ENCODE results near the gene SPACA7.
A peak's percentile ranks its signal among the peaks of the same experiment; 100 is the strongest.

The SPACA7 gene

GRCh38 chr13:112467236-112467635 is 91.1 kb downstream of the SPACA7 start:
- no peak overlapping the region for H4K91ac ChIP-seq (ENCODE audit: low read depth, low read length)
- no peak overlapping the region for H4K12ac ChIP-seq (ENCODE audit: low read depth, low read length)
- no peak overlapping the region for H2BK120ac ChIP-seq (ENCODE audit: insufficient read depth, low read length, poor library complexity)
- peaks cover 2% of the 10 kb centered on the region for H3K9me3 ChIP-seq (ENCODE audit: insufficient read depth, low read depth, low read length)
- no peak overlapping the region for H2BK5ac ChIP-seq (ENCODE audit: low read depth, low read length, poor library complexity)
- no peak overlapping the region for H2BK12ac ChIP-seq (ENCODE audit: low read length)
- no peak overlapping the region for H3K27ac ChIP-seq (ENCODE audit: low read depth, low read length)
- no peak overlapping the region for H3K23ac ChIP-seq (ENCODE audit: low read length)
- no peaks in the 10 kb centered on the region for H3K79me1 ChIP-seq (ENCODE audit: low read length)
- WGBS (ENCODE audit: extremely low coverage, insufficient coverage, insufficient read length) = no CpG with 5 or more reads among the region's 19 CpGs
- no peak overlapping the region for H3K4me2 ChIP-seq (ENCODE audit: low read length)
- H3K18ac ChIP-seq (ENCODE audit: low read length) = no peak overlapping the region
- no peak overlapping the region for H2AK5ac ChIP-seq (ENCODE audit: low read length)
- no peak overlapping the region for H3K14ac ChIP-seq (ENCODE audit: low read length)
- H4K8ac ChIP-seq (ENCODE audit: low read depth, low read length) = no peak overlapping the region
- no peak overlapping the region for H3K9ac ChIP-seq (ENCODE audit: low read length)
- no peak overlapping the region for H3K4ac ChIP-seq (ENCODE audit: low read depth, low read length)
- H3K79me2 ChIP-seq (ENCODE audit: control insufficient read depth, insufficient read depth, low read length, poor library complexity) = no peaks in the 10 kb centered on the region
- no peak overlapping the region for H2AFZ ChIP-seq (ENCODE audit: insufficient read depth, low read length, poor library complexity)
- no peak for DNase-seq
- H3K4me3 ChIP-seq (ENCODE audit: low read depth, low read length) = no peak overlapping the region
- no peaks in the 10 kb centered on the region for H3K4me1 ChIP-seq (ENCODE audit: control insufficient read depth in 1 of 2, insufficient read depth in 2 of 2, low read length in 2 of 2)
- no peaks in the 10 kb centered on the region for H3K27me3 ChIP-seq (ENCODE audit: insufficient read depth, low read length)
- H3K36me3 ChIP-seq (ENCODE audit: control insufficient read depth in 1 of 2, insufficient read depth in 2 of 2, low read length in 2 of 2) = no peaks in the 10 kb centered on the region

- no peak overlapping the region for H3K4ac ChIP-seq (ENCODE audit: low read depth, low read length)
- H3K27ac ChIP-seq (ENCODE audit: low read depth, low read length) = no peak overlapping the region
- no peaks in the 10 kb centered on the region for H3K4me1 ChIP-seq (ENCODE audit: control insufficient read depth in 1 of 2, insufficient read depth in 2 of 2, low read length in 2 of 2)
- no peaks in the 10 kb centered on the region for H3K36me3 ChIP-seq (ENCODE audit: control insufficient read depth in 1 of 2, insufficient read depth in 2 of 2, low read length in 2 of 2)
- no peaks in the 10 kb centered on the region for H3K79me2 ChIP-seq (ENCODE audit: control insufficient read depth, insufficient read depth, low read length, poor library complexity)
- H3K23ac ChIP-seq (ENCODE audit: low read length) = no peak overlapping the region
- H3K27me3 ChIP-seq (ENCODE audit: insufficient read depth, low read length) = no peaks in the 10 kb centered on the region
- WGBS (ENCODE audit: extremely low coverage, insufficient coverage, insufficient read length) = no CpG with 5 or more reads among the region's 10 CpGs
- peaks cover 2% of the 10 kb centered on the region for H3K9me3 ChIP-seq (ENCODE audit: insufficient read depth, low read depth, low read length)
- H3K18ac ChIP-seq (ENCODE audit: low read length) = no peak overlapping the region
- no peak overlapping the region for H3K4me3 ChIP-seq (ENCODE audit: low read depth, low read length)
- H2BK5ac ChIP-seq (ENCODE audit: low read depth, low read length, poor library complexity) = no peak overlapping the region
- no peak overlapping the region for H3K9ac ChIP-seq (ENCODE audit: low read length)
- no peak overlapping the region for H4K8ac ChIP-seq (ENCODE audit: low read depth, low read length)
- H2AFZ ChIP-seq (ENCODE audit: insufficient read depth, low read length, poor library complexity) = no peak overlapping the region
- no peak overlapping the region for H2AK5ac ChIP-seq (ENCODE audit: low read length)
- H2BK120ac ChIP-seq (ENCODE audit: insufficient read depth, low read length, poor library complexity) = no peak overlapping the region
- H3K79me1 ChIP-seq (ENCODE audit: low read length) = no peaks in the 10 kb centered on the region
- no peak overlapping the region for H3K14ac ChIP-seq (ENCODE audit: low read length)
- no peak overlapping the region for H4K91ac ChIP-seq (ENCODE audit: low read depth, low read length)
- H3K4me2 ChIP-seq (ENCODE audit: low read length) = no peak overlapping the region
- H2BK12ac ChIP-seq (ENCODE audit: low read length) = no peak overlapping the region
- H4K12ac ChIP-seq (ENCODE audit: low read depth, low read length) = no peak overlapping the region
- DNase-seq = no peak
Measured at GRCh38 chr13:112468069-112468468, 91.9 kb downstream of the SPACA7 start.

- Histone ChIP-seq H3K23ac (ENCODE audit: low read length) (no peak overlapping the region), H3K79me1 (ENCODE audit: low read length) (no peaks in the 10 kb centered on the region), H3K4me3 (ENCODE audit: low read depth, low read length) (no peak overlapping the region), H2BK5ac (ENCODE audit: low read depth, low read length, poor library complexity) (no peak overlapping the region), H4K8ac (ENCODE audit: low read depth, low read length) (no peak overlapping the region), H3K18ac (ENCODE audit: low read length) (no peak overlapping the region), H2AFZ (ENCODE audit: insufficient read depth, low read length, poor library complexity) (no peak overlapping the region), H3K14ac (ENCODE audit: low read length) (no peak overlapping the region), H2BK120ac (ENCODE audit: insufficient read depth, low read length, poor library complexity) (no peak overlapping the region), H2AK5ac (ENCODE audit: low read length) (no peak overlapping the region), H3K4me1 (ENCODE audit: control insufficient read depth in 1 of 2, insufficient read depth in 2 of 2, low read length in 2 of 2) (no peaks in the 10 kb centered on the region), H3K4ac (ENCODE audit: low read depth, low read length) (no peak overlapping the region), H3K4me2 (ENCODE audit: low read length) (no peak overlapping the region), H3K27me3 (ENCODE audit: insufficient read depth, low read length) (no peaks in the 10 kb centered on the region), H2BK12ac (ENCODE audit: low read length) (no peak overlapping the region), H3K27ac (ENCODE audit: low read depth, low read length) (no peak overlapping the region), H4K12ac (ENCODE audit: low read depth, low read length) (no peak overlapping the region), H3K9me3 (ENCODE audit: insufficient read depth, low read depth, low read length) (peaks cover 2% of the 10 kb centered on the region), H3K9ac (ENCODE audit: low read length) (no peak overlapping the region), H3K79me2 (ENCODE audit: control insufficient read depth, insufficient read depth, low read length, poor library complexity) (no peaks in the 10 kb centered on the region), H4K91ac (ENCODE audit: low read depth, low read length) (no peak overlapping the region), H3K36me3 (ENCODE audit: control insufficient read depth in 1 of 2, insufficient read depth in 2 of 2, low read length in 2 of 2) (no peaks in the 10 kb centered on the region)
- DNase-seq = no peak
- WGBS (ENCODE audit: extremely low coverage, insufficient coverage, insufficient read length) = no CpG with 5 or more reads among the region's 14 CpGs
Measured at GRCh38 chr13:112469071-112469745, 93.1 kb downstream of the SPACA7 start.

GRCh38 chr13:112473818-112474217 is 97.7 kb downstream of the SPACA7 start:
- H3K18ac ChIP-seq (ENCODE audit: low read length) = no peak overlapping the region
- no peaks in the 10 kb centered on the region for H3K79me2 ChIP-seq (ENCODE audit: control insufficient read depth, insufficient read depth, low read length, poor library complexity)
- H2BK120ac ChIP-seq (ENCODE audit: insufficient read depth, low read length, poor library complexity) = no peak overlapping the region
- no peaks in the 10 kb centered on the region for H3K4me1 ChIP-seq (ENCODE audit: control insufficient read depth in 1 of 2, insufficient read depth in 2 of 2, low read length in 2 of 2)
- peaks cover 2% of the 10 kb centered on the region for H3K9me3 ChIP-seq (ENCODE audit: insufficient read depth, low read depth, low read length)
- H3K27me3 ChIP-seq (ENCODE audit: insufficient read depth, low read length) = no peaks in the 10 kb centered on the region
- H4K8ac ChIP-seq (ENCODE audit: low read depth, low read length) = no peak overlapping the region
- H3K4me2 ChIP-seq (ENCODE audit: low read length) = no peak overlapping the region
- H3K9ac ChIP-seq (ENCODE audit: low read length) = peak overlapping the region; percentile 72
- no peak overlapping the region for H2AFZ ChIP-seq (ENCODE audit: insufficient read depth, low read length, poor library complexity)
- no peak overlapping the region for H4K91ac ChIP-seq (ENCODE audit: low read depth, low read length)
- no peak overlapping the region for H4K12ac ChIP-seq (ENCODE audit: low read depth, low read length)
- WGBS (ENCODE audit: extremely low coverage, insufficient coverage, insufficient read length) = no CpG with 5 or more reads among the region's 5 CpGs
- no peak for DNase-seq
- no peak overlapping the region for H3K23ac ChIP-seq (ENCODE audit: low read length)
- H3K36me3 ChIP-seq (ENCODE audit: control insufficient read depth in 1 of 2, insufficient read depth in 2 of 2, low read length in 2 of 2) = no peaks in the 10 kb centered on the region
- H2BK5ac ChIP-seq (ENCODE audit: low read depth, low read length, poor library complexity) = no peak overlapping the region
- H2BK12ac ChIP-seq (ENCODE audit: low read length) = no peak overlapping the region
- H3K79me1 ChIP-seq (ENCODE audit: low read length) = no peaks in the 10 kb centered on the region
- no peak overlapping the region for H3K4ac ChIP-seq (ENCODE audit: low read depth, low read length)
- H2AK5ac ChIP-seq (ENCODE audit: low read length) = no peak overlapping the region
- no peak overlapping the region for H3K14ac ChIP-seq (ENCODE audit: low read length)
- no peak overlapping the region for H3K4me3 ChIP-seq (ENCODE audit: low read depth, low read length)
- H3K27ac ChIP-seq (ENCODE audit: low read depth, low read length) = no peak overlapping the region

Measured in trophoblast cell (in vitro differentiated cells and primary cell).